ENCODE results near the gene MAP3K13. TPM values are rescaled to one million over a fixed set of nuclear protein-coding genes. Genes with fewer than 3 reads are reported as not detected.

Gene MAP3K13
- total RNA-seq (2013; cell fraction: nucleolus; rRNA removed), result 35.5 and 39.2 TPM in 2 replicates
- 14.9 and 15.8 TPM in 2 replicates for total RNA-seq (2014; rRNA removed)
- total RNA-seq (2014; rRNA removed; fragmentation: Illumina TruSeq; extraction: Trizol), result 17.7 and 18.3 TPM in 2 replicates
- total RNA-seq (2021), result 10.5 and 17.8 TPM in 2 replicates
- 13.0 TPM for polyA plus RNA-seq (2011; ENCODE audit: low read depth)
- 27.0 and 33.2 TPM in 2 replicates for polyA plus RNA-seq (2011; rRNA removed)
- polyA plus RNA-seq (2011; cell fraction: cytosol; rRNA removed), result 10.4 and 10.7 TPM in 2 replicates
- polyA plus RNA-seq (2011; cell fraction: nucleus; rRNA removed), result 4.3 TPM in 2 replicates
- 15.9 and 20.6 TPM in 2 replicates for polyA plus RNA-seq (2012)
- polyA plus RNA-seq (2014; fragmentation: Illumina TruSeq; extraction: Trizol), result 26.7 and 30.1 TPM in 2 replicates
- polyA plus RNA-seq (2014; fragmentation: Nextera tagmentation; extraction: Ambion mirVana), result 10 to 100 TPM; 46.6 to 70.8 TPM
- 11.6 and 13.9 TPM in 2 replicates for polyA plus RNA-seq (2014; rRNA removed)
- 10 to 100 TPM; 51.3 to 57.3 TPM for polyA plus RNA-seq (2016; fragmentation: Nextera tagmentation; extraction: Ambion mirVana)
- 14.3 and 34.6 TPM in 2 replicates for polyA minus RNA-seq (2011; rRNA and poly(A)+ RNA removed)
- polyA minus RNA-seq (2011; cell fraction: cytosol; rRNA and poly(A)+ RNA removed), result 4.9 and 10.7 TPM in 2 replicates
- 4.6 and 9.8 TPM in 2 replicates for polyA minus RNA-seq (2011; cell fraction: nucleus; rRNA and poly(A)+ RNA removed)
- percentile 62 among the genes with signal in this experiment for Bru-seq, nascent RNA
- percentile 64 among the genes with signal in this experiment for BruChase-seq, experiment 1, labeled RNA remaining after a 6-hour chase
- BruChase-seq, experiment 2, labeled RNA remaining after a 2-hour chase, result percentile 63 among the genes with signal in this experiment
- long read RNA-seq, experiment 1, transcript MAP3K13-212 (3 exons, 1,681 nt), result major isoform, 20 of 23 reads
- long read RNA-seq, experiment 1, partial matches to known transcripts, result 0 of 23 reads
- long read RNA-seq, experiment 1, other reads (novel, unspliced or antisense), result 1 of 23 reads
- long read RNA-seq, experiment 2, transcript MAP3K13-212 (3 exons, 1,681 nt), result major isoform, 41 of 48 reads
- long read RNA-seq, experiment 2, partial matches to known transcripts, result 0 of 48 reads
- long read RNA-seq, experiment 2, other reads (novel, unspliced or antisense), result 6 of 48 reads

GRCh38 chr3:185362850-185363661, at the start of gene MAP3K13:
MAP3K13 (plus strand) TSS chr3:185363136; CDS start chr3:185428582, 65,446 bp downstream.
- SMC1A ChIA-PET (ENCODE audit: uncharacterized antibody, unreplicated experiment), result interaction anchor here (0.5 to 2.6 kb wide), 14 partner anchors 8 to 212 kb away, joined by 3 to 10 read pairs (median 4); no protein-coding TSS in a partner anchor
- peak within 1 kb of the TSS; percentile 66 for H3K27ac ChIP-seq (ENCODE audit: control insufficient read depth, insufficient read depth)
- DNase-seq (ENCODE audit: low read depth, low spot score), result peak; percentile 81
- H3K36me3 ChIP-seq (ENCODE audit: control insufficient read depth in 2 of 2, insufficient read depth in 2 of 2, low read length in 1 of 2), result no peaks in the 10 kb centered on the region
- H4K20me1 ChIP-seq (ENCODE audit: control insufficient read depth, insufficient read depth), result no peaks in the 10 kb centered on the region
- intact Hi-C loops (cut with micrococcal nuclease; ENCODE audit: unreplicated experiment) (loop anchor here (5.0 kb wide), 1 partner anchor 189 kb away; the partner anchor contains the start of gene LIPH), in situ Hi-C loops (cut with MboI) (no loop called here)
- POLR2A ChIA-PET, result interaction anchor here (0.5 to 1.1 kb wide), 3 partner anchors 56 to 223 kb away, joined by 3 to 5 read pairs (median 4); partner anchors contain the start of gene SENP2
- peaks cover 29% of the 10 kb centered on the region for H3K79me2 ChIP-seq (ENCODE audit: control insufficient read depth, insufficient read depth, low read length)
- FAIRE-seq, result peak; percentile 88
- RAD21 ChIA-PET (ENCODE audit: unreplicated experiment), result interaction anchor here (0.5 to 1.6 kb wide), 5 partner anchors 8 to 196 kb away, joined by 3 to 7 read pairs (median 3); no protein-coding TSS in a partner anchor
- no peaks in the 10 kb centered on the region for H3K27me3 ChIP-seq (replicated peaks in 1 of 2; ENCODE audit: control insufficient read depth in 2 of 2, insufficient read depth in 2 of 2, low read length in 1 of 2)
- H3K4me3 ChIP-seq, result peak within 1 kb of the TSS; percentile 69
- peaks cover 8% of the 10 kb centered on the region; the same call in 1 of the 2 replicates for H3K4me1 ChIP-seq (ENCODE audit: control insufficient read depth, insufficient read depth, low read length)
- H2AFZ ChIP-seq (ENCODE audit: control insufficient read depth, low read depth, low read length), result peak within 1 kb of the TSS; percentile 46
- ATAC-seq, result peak; percentile 99
- H3K9me3 ChIP-seq (replicated peaks; ENCODE audit: control insufficient read depth, insufficient read depth, low read length), result no peaks in the 10 kb centered on the region
- CTCF ChIA-PET, result interaction anchor here (0.6 to 2.9 kb wide), 14 partner anchors 10 to 212 kb away, joined by 3 to 20 read pairs (median 4); partner anchors contain the start of genes LIPH and TMEM41A
- 0% methylated on average over 17 of the region's 17 CpGs for WGBS (ENCODE audit: insufficient coverage, insufficient replicate concordance, low lambda C conversion rate, missing lambda C conversion rate)
- H3K9ac ChIP-seq (ENCODE audit: control insufficient read depth, insufficient read depth, low read length), result peak within 1 kb of the TSS; percentile 56
- BruUV-seq (replicated peaks), result TSS peak; percentile 77
- peak within 1 kb of the TSS; percentile 73 for H3K4me2 ChIP-seq (ENCODE audit: control insufficient read depth, insufficient read depth)
- TF ChIP-seq BRCA1 (IDR thresholded peaks at IDR 0.05; ENCODE audit: low read depth, low read length) (no peak), DPF2 (IDR thresholded peaks at IDR 0.05) (peak; percentile 44; the same call in 1 of the 2 replicates), NFYB (IDR thresholded peaks at IDR 0.05; ENCODE audit: insufficient read depth, low read depth, low read length) (peak; percentile 75; the same call in 1 of the 2 replicates), RUNX3 (IDR thresholded peaks at IDR 0.05; ENCODE audit: low read length) (0 out of 2 replicates have a peak, but pooled peaks have one; percentile 45), MTA3 (IDR thresholded peaks at IDR 0.05; ENCODE audit: borderline replicate concordance, low read length) (no peak), FOS (IDR thresholded peaks at IDR 0.05; ENCODE audit: borderline replicate concordance, extremely low read depth, insufficient read length) (peak; percentile 10), HDAC2 (IDR thresholded peaks at IDR 0.05) (no peak), ZBTB40 (IDR thresholded peaks at IDR 0.05; ENCODE audit: borderline replicate concordance) (no peak), ATF2 (IDR thresholded peaks at IDR 0.05; ENCODE audit: low read length) (no peak), SREBF1 (IDR thresholded peaks at IDR 0.05; ENCODE audit: low read length) (no peak), NFYA (IDR thresholded peaks at IDR 0.05; ENCODE audit: borderline replicate concordance, low read depth, low read length) (no peak), CEBPB (IDR thresholded peaks at IDR 0.05; ENCODE audit: borderline replicate concordance in 1 of 2, low read depth in 2 of 2, low read length in 2 of 2) (peak in 1 of 2 experiments; percentile 64; a peak in 1 of 4 replicates), ZNF217 (IDR thresholded peaks at IDR 0.05) (no peak)

All from GM12878 (cell line).